WTC11 (cell line): ENCODE data around the gene YIF1A. TPM values are rescaled to one million over a fixed set of nuclear protein-coding genes. Genes with fewer than 3 reads are reported as not detected.

Source experiments
- ATAC-seq: fragments of 200-7000 bp; cut with Tn5 transposase; 2 replicates; pipeline ENCODE4 v1.10.0; 2021; ENCODE audit warnings: mild to moderate bottlenecking, moderate library complexity
- CTCF ChIA-PET: fragments of 300-600 bp; sonication (Branson Sonifier 250); formaldehyde crosslinking; loops from one replicate; lab custom pipeline; 2021; ENCODE audit warnings: antibody characterized with exemption; lab: Charles Lee
- POLR2A ChIA-PET: fragments of 350-600 bp; sonication (Branson Sonifier 250); formaldehyde crosslinking; loops from one replicate; lab custom pipeline; 2021; ENCODE audit warnings: antibody characterized with exemption; lab: Charles Lee
- DNase-seq: peaks from one replicate; pipeline ENCODE4 v3.0.0; 2021; ENCODE audit warnings: low spot score
- H3K27ac Mint-ChIP-seq: 2 replicates; pipeline ENCODE4 v1.8.0; 2021; ENCODE audit warnings: mixed read lengths
- H3K27me3 Mint-ChIP-seq: 2 replicates; pipeline ENCODE4 v1.8.0; 2021; ENCODE audit warnings: low read depth, mild to moderate bottlenecking, moderate library complexity, mixed read lengths
- H3K36me3 Mint-ChIP-seq: 2 replicates; pipeline ENCODE4 v1.8.0; 2021; ENCODE audit warnings: mixed read lengths
- H3K4me1 Mint-ChIP-seq: 2 replicates; pipeline ENCODE4 v1.8.0; 2022; ENCODE audit warnings: mixed read lengths
- H3K4me3 Mint-ChIP-seq: 2 replicates; pipeline ENCODE4 v1.8.0; 2021; ENCODE audit warnings: mild to moderate bottlenecking, moderate library complexity, mixed read lengths
- H3K9me3 Mint-ChIP-seq: 2 replicates; pipeline ENCODE4 v1.8.0; 2021; ENCODE audit warnings: mixed read lengths
- ELF4 ChIP-seq: sonication (generic); formaldehyde crosslinking; IDR thresholded peaks from 2 replicates; pipeline ENCODE4 v1.8.1; 2022; ENCODE audit warnings: low read depth, mild to moderate bottlenecking, moderate library complexity, missing genetic modification reagents
- ESRRA ChIP-seq: sonication (generic); formaldehyde crosslinking; IDR thresholded peaks from 2 replicates; pipeline ENCODE4 v1.8.1; 2022; ENCODE audit warnings: mild to moderate bottlenecking, missing genetic modification reagents, borderline replicate concordance
- FOXJ3 ChIP-seq: sonication (generic); formaldehyde crosslinking; IDR thresholded peaks from 2 replicates; pipeline ENCODE4 v1.9.0; 2021; ENCODE audit warnings: missing genetic modification reagents, mild to moderate bottlenecking, borderline replicate concordance
- JUN ChIP-seq: sonication (generic); formaldehyde crosslinking; IDR thresholded peaks from 2 replicates; pipeline ENCODE4 v1.8.0; 2023; ENCODE audit warnings: mild to moderate bottlenecking, missing genetic modification reagents
- PRRX2 ChIP-seq: fragments of 250-450 bp; sonication (Bioruptor Pico); IDR thresholded peaks from 2 replicates; pipeline ENCODE4 v1.8.0; 2021; ENCODE audit warnings: mild to moderate bottlenecking
- SOX15 ChIP-seq: fragments of 250-450 bp; sonication (Bioruptor Pico); IDR thresholded peaks from 2 replicates; pipeline ENCODE4 v1.9.0; 2021; ENCODE audit warnings: mild to moderate bottlenecking
- TCF7 ChIP-seq: sonication (generic); formaldehyde crosslinking; IDR thresholded peaks from 2 replicates; pipeline ENCODE4 v1.8.0; 2022; ENCODE audit warnings: mild to moderate bottlenecking, low read depth, missing genetic modification reagents, moderate library complexity
- TP53 ChIP-seq: sonication (generic); formaldehyde crosslinking; IDR thresholded peaks from 2 replicates; pipeline ENCODE4 v1.8.1; 2023; ENCODE audit warnings: mild to moderate bottlenecking, missing genetic modification reagents
- ZBTB21 ChIP-seq: sonication (generic); formaldehyde crosslinking; IDR thresholded peaks from 2 replicates; pipeline ENCODE4 v1.8.1; 2023; ENCODE audit warnings: mild to moderate bottlenecking, missing genetic modification reagents, borderline replicate concordance
- ZNF416 ChIP-seq: fragments of 250-450 bp; sonication (Bioruptor Pico); IDR thresholded peaks from 2 replicates; pipeline ENCODE4 v1.9.0; 2021; ENCODE audit warnings: mild to moderate bottlenecking, inconsistent platforms
- total RNA-seq: library from RNA; stranded (reverse); gene quantifications from 3 replicates; pipeline ENCODE4 v1.2.3, GENCODE V29; 2021
- TF ChIP-seq, protein P1 (sequence below): sonication (generic); formaldehyde crosslinking; IDR thresholded peaks from 2 replicates; pipeline ENCODE4 v1.8.1; 2023; ENCODE audit warnings: mild to moderate bottlenecking, missing genetic modification reagents, borderline replicate concordance
- TF ChIP-seq, protein P2 (sequence below): fragments of 250-450 bp; sonication (Bioruptor Pico); IDR thresholded peaks from 2 replicates; pipeline ENCODE4 v1.9.0; 2021; ENCODE audit warnings: mild to moderate bottlenecking
- TF ChIP-seq, protein P3 (sequence below): sonication (generic); formaldehyde crosslinking; IDR thresholded peaks from 2 replicates; pipeline ENCODE4 v1.8.1; 2023; ENCODE audit warnings: mild to moderate bottlenecking, missing genetic modification reagents, moderate library complexity
- TF ChIP-seq, protein P4 (sequence below): fragments of 250-450 bp; sonication (Bioruptor Pico); IDR thresholded peaks from 2 replicates; pipeline ENCODE4 v1.9.0; 2021; ENCODE audit warnings: mild to moderate bottlenecking, borderline replicate concordance
- TF ChIP-seq, protein P5 (sequence below): sonication (generic); formaldehyde crosslinking; IDR thresholded peaks from 2 replicates; pipeline ENCODE4 v1.8.0; 2022; ENCODE audit warnings: mild to moderate bottlenecking, missing genetic modification reagents
- TF ChIP-seq, protein P6 (sequence below): sonication (generic); formaldehyde crosslinking; IDR thresholded peaks from 2 replicates; pipeline ENCODE4 v1.8.0; 2023; ENCODE audit warnings: mild to moderate bottlenecking, missing genetic modification reagents
- TF ChIP-seq, protein P7 (sequence below): fragments of 250-450 bp; sonication (Bioruptor Pico); IDR thresholded peaks from 2 replicates; pipeline ENCODE4 v2.1.2; 2022; ENCODE audit warnings: mild to moderate bottlenecking, moderate library complexity

YIF1A gene
- total RNA-seq, 1 experiment from 2014 or later, result 86.9 TPM

DNA sequence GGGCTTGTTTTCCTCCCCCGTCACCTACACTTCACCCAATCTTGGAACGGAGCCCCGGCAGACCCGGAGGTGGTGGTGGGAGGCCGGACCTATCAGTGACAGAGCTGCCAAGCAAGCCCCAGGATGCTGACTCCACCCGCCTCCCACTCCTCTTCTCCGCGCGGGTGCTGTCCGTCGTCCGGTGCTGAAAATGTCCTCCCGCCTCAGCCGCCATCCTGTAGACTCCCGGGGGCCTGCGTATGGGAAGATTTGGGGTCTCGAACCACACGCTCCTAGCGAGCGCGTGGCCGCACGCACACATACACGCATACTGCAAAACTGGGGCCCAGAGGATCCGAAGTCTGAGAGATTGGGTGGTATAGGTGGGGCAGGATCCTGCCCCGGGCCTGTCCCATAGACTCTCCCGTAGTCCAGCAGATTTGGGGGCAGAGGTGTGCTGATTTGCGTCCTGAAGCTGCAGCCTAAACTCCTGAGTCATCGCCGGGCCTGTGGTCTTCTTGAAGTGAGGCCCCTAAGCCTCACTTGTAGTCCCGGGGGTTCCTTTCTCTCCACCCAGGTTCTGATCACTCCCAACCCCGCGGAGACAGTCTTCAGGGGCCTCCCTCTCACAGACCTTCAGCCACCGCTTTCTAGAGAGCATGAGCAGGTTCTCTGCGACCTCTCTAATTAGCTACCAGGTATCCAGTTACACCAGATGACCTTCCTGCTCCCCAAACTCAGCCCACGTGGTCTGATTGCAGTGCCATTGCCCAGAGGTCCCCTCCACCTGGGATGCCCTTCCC, 796 bp upstream of the YIF1A start (continued):
- TF ChIP-seq, protein P1, sequence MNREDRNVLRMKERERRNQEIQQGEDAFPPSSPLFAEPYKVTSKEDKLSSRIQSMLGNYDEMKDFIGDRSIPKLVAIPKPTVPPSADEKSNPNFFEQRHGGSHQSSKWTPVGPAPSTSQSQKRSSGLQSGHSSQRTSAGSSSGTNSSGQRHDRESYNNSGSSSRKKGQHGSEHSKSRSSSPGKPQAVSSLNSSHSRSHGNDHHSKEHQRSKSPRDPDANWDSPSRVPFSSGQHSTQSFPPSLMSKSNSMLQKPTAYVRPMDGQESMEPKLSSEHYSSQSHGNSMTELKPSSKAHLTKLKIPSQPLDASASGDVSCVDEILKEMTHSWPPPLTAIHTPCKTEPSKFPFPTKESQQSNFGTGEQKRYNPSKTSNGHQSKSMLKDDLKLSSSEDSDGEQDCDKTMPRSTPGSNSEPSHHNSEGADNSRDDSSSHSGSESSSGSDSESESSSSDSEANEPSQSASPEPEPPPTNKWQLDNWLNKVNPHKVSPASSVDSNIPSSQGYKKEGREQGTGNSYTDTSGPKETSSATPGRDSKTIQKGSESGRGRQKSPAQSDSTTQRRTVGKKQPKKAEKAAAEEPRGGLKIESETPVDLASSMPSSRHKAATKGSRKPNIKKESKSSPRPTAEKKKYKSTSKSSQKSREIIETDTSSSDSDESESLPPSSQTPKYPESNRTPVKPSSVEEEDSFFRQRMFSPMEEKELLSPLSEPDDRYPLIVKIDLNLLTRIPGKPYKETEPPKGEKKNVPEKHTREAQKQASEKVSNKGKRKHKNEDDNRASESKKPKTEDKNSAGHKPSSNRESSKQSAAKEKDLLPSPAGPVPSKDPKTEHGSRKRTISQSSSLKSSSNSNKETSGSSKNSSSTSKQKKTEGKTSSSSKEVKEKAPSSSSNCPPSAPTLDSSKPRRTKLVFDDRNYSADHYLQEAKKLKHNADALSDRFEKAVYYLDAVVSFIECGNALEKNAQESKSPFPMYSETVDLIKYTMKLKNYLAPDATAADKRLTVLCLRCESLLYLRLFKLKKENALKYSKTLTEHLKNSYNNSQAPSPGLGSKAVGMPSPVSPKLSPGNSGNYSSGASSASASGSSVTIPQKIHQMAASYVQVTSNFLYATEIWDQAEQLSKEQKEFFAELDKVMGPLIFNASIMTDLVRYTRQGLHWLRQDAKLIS, result peak; percentile 69; the same call in 1 of the 2 replicates
- TF ChIP-seq, protein P2, sequence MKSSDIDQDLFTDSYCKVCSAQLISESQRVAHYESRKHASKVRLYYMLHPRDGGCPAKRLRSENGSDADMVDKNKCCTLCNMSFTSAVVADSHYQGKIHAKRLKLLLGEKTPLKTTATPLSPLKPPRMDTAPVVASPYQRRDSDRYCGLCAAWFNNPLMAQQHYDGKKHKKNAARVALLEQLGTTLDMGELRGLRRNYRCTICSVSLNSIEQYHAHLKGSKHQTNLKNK, result no peak
- TF ChIP-seq ESRRA, result peak; percentile 80
- TF ChIP-seq ZBTB21, result peak; percentile 53; the same call in 1 of the 2 replicates
- TF ChIP-seq TP53, result no peak
- TF ChIP-seq, protein P3, sequence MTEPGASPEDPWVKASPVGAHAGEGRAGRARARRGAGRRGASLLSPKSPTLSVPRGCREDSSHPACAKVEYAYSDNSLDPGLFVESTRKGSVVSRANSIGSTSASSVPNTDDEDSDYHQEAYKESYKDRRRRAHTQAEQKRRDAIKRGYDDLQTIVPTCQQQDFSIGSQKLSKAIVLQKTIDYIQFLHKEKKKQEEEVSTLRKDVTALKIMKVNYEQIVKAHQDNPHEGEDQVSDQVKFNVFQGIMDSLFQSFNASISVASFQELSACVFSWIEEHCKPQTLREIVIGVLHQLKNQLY, result 0 out of 2 replicates have a peak, but pooled peaks have one; percentile 57
- 0 out of 2 replicates have a peak, but pooled peaks have one; percentile 78 for TF ChIP-seq PRRX2 (CRISPR knock-in tag)
- TF ChIP-seq, protein P4, sequence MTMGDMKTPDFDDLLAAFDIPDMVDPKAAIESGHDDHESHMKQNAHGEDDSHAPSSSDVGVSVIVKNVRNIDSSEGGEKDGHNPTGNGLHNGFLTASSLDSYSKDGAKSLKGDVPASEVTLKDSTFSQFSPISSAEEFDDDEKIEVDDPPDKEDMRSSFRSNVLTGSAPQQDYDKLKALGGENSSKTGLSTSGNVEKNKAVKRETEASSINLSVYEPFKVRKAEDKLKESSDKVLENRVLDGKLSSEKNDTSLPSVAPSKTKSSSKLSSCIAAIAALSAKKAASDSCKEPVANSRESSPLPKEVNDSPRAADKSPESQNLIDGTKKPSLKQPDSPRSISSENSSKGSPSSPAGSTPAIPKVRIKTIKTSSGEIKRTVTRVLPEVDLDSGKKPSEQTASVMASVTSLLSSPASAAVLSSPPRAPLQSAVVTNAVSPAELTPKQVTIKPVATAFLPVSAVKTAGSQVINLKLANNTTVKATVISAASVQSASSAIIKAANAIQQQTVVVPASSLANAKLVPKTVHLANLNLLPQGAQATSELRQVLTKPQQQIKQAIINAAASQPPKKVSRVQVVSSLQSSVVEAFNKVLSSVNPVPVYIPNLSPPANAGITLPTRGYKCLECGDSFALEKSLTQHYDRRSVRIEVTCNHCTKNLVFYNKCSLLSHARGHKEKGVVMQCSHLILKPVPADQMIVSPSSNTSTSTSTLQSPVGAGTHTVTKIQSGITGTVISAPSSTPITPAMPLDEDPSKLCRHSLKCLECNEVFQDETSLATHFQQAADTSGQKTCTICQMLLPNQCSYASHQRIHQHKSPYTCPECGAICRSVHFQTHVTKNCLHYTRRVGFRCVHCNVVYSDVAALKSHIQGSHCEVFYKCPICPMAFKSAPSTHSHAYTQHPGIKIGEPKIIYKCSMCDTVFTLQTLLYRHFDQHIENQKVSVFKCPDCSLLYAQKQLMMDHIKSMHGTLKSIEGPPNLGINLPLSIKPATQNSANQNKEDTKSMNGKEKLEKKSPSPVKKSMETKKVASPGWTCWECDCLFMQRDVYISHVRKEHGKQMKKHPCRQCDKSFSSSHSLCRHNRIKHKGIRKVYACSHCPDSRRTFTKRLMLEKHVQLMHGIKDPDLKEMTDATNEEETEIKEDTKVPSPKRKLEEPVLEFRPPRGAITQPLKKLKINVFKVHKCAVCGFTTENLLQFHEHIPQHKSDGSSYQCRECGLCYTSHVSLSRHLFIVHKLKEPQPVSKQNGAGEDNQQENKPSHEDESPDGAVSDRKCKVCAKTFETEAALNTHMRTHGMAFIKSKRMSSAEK (CRISPR knock-in tag), result no peak
- TF ChIP-seq, protein P5, sequence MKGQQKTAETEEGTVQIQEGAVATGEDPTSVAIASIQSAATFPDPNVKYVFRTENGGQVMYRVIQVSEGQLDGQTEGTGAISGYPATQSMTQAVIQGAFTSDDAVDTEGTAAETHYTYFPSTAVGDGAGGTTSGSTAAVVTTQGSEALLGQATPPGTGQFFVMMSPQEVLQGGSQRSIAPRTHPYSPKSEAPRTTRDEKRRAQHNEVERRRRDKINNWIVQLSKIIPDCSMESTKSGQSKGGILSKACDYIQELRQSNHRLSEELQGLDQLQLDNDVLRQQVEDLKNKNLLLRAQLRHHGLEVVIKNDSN (CRISPR knock-in tag), result peak; percentile 52; the same call in 1 of the 2 replicates
- TF ChIP-seq FOXJ3, result 0 out of 2 replicates have a peak, but pooled peaks have one; percentile 48
- peak; percentile 89 for TF ChIP-seq ELF4 (CRISPR knock-in tag)

DNA sequence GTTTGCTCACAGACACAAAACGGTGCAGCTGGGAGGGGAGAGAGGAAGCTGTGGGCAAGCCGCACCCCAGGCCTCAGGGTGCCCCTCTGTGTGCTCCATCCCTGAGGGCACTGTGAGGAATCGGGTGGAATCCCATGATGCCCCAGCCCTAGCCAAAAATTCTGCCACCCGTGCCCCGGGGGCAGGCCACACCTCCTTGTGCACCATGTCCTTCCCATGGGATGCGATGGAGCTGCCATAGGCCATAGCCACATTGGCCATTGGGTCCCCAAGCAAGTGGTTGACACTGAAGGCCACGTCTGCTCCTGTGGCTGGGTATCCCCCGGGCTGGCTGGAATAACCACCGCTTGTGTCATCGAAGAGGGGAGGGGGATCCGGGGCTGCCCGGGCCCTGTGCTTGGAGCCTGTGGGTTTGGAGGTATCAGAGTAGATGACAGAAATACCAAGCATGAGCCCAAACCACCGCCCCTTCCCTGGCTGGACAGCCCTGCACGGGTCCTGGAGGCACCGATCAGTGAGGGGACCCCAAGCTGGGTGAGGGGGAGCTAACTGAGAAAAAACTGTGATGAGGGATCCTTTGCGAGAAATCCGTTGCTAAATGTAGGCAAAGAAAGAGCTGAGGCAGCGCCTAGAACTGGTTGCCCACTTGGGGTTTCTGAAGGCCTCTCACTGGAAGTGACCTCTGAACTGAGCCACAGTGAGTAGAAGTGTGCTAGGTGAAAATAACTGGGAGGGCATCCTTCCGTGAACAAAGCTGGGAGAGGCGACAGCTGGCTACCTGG, 863 bp downstream of the YIF1A start:
- DNase-seq, result no peak
- Mint-ChIP-seq H3K9me3 (no peaks in the 10 kb centered on the region), H3K4me1 (peaks cover 23% of the 10 kb centered on the region), H3K4me3 (peak overlapping the region; percentile 96), H3K27me3 (peaks cover 30% of the 10 kb centered on the region), H3K36me3 (no peaks in the 10 kb centered on the region), H3K27ac (peak overlapping the region; percentile 64)
- ChIA-PET POLR2A (interaction anchor here (1.2 to 1.8 kb wide), 4 partner anchors 10 to 60 kb away, joined by 4 to 7 read pairs (median 6); partner anchors contain the start of gene B4GAT1), CTCF (interaction anchor here (0.8 to 2.3 kb wide), 15 partner anchors 21 to 400 kb away, joined by 3 to 65 read pairs (median 5); partner anchors contain the start of genes CD248, DPP3, FIBP and RAB1B)
- ATAC-seq, result no peak
- TF ChIP-seq, protein P3, result no peak
- TF ChIP-seq, protein P6, sequence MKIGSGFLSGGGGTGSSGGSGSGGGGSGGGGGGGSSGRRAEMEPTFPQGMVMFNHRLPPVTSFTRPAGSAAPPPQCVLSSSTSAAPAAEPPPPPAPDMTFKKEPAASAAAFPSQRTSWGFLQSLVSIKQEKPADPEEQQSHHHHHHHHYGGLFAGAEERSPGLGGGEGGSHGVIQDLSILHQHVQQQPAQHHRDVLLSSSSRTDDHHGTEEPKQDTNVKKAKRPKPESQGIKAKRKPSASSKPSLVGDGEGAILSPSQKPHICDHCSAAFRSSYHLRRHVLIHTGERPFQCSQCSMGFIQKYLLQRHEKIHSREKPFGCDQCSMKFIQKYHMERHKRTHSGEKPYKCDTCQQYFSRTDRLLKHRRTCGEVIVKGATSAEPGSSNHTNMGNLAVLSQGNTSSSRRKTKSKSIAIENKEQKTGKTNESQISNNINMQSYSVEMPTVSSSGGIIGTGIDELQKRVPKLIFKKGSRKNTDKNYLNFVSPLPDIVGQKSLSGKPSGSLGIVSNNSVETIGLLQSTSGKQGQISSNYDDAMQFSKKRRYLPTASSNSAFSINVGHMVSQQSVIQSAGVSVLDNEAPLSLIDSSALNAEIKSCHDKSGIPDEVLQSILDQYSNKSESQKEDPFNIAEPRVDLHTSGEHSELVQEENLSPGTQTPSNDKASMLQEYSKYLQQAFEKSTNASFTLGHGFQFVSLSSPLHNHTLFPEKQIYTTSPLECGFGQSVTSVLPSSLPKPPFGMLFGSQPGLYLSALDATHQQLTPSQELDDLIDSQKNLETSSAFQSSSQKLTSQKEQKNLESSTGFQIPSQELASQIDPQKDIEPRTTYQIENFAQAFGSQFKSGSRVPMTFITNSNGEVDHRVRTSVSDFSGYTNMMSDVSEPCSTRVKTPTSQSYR (CRISPR knock-in tag), result no peak
- TF ChIP-seq, protein P7, sequence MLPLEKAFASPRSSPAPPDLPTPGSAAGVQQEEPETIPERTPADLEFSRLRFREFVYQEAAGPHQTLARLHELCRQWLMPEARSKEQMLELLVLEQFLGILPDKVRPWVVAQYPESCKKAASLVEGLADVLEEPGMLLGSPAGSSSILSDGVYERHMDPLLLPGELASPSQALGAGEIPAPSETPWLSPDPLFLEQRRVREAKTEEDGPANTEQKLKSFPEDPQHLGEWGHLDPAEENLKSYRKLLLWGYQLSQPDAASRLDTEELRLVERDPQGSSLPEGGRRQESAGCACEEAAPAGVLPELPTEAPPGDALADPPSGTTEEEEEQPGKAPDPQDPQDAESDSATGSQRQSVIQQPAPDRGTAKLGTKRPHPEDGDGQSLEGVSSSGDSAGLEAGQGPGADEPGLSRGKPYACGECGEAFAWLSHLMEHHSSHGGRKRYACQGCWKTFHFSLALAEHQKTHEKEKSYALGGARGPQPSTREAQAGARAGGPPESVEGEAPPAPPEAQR (CRISPR knock-in tag), result no peak
- TF ChIP-seq TCF7 (CRISPR knock-in tag) (no peak), ZNF416 (no peak), SOX15 (CRISPR knock-in tag) (no peak), JUN (no peak)
